Left renal pelvis (tissue), 4 donors: ENCODE results near the gene SLC24A3. TPM values are rescaled to one million over a fixed set of nuclear protein-coding genes. Genes with fewer than 3 reads are reported as not detected.

Experiments used
- DNase-seq, 4 donors: peaks; one replicate each; pipeline ENCODE4 v3.0.0-alpha.2; 2013; ENCODE audit warnings: low read depth in 4 of 4, low spot score in 3 of 4
- polyA plus RNA-seq, 4 donors: library from polyadenylated mRNA; unstranded; fragments of 120-200 nt; gene quantifications; one replicate each; pipeline ENCODE4 v1.2.1, GENCODE V29; 2013; ENCODE audit not compliant: insufficient read length in 4 of 4

Gene SLC24A3
- polyA plus RNA-seq, 4 donors: 4.1 to 26.8 (median 6.0) TPM

- no peak for DNase-seq
Measured at GRCh38 chr20:19335916-19336315, 123.5 kb downstream of the SLC24A3 start.

GRCh38 chr20:19336631-19337030 is 124.2 kb downstream of the SLC24A3 start:
- DNase-seq: no peak

GRCh38 chr20:19338380-19338779 is 125.9 kb downstream of the SLC24A3 start:
- no peak for DNase-seq

GRCh38 chr20:19338960-19339359 is 126.5 kb downstream of the SLC24A3 start:
- DNase-seq: no peak

- DNase-seq: no peak
Measured at GRCh38 chr20:19341348-19342053, 129.1 kb downstream of the SLC24A3 start.

GRCh38 chr20:19344341-19344740 is 131.9 kb downstream of the SLC24A3 start:
- no peak for DNase-seq

GRCh38 chr20:19347943-19348456 is 135.6 kb downstream of the SLC24A3 start:
- no peak for DNase-seq

GRCh38 chr20:19348582-19348981 is 136.1 kb downstream of the SLC24A3 start:
- DNase-seq: no peak

- no peak for DNase-seq
Measured at GRCh38 chr20:19349879-19350278, 137.4 kb downstream of the SLC24A3 start.

- DNase-seq: no peak
Measured at GRCh38 chr20:19351542-19351941, 139.1 kb downstream of the SLC24A3 start.

- no peak for DNase-seq
Measured at GRCh38 chr20:19354950-19355349, 142.5 kb downstream of the SLC24A3 start.

GRCh38 chr20:19361790-19362189 is 149.3 kb downstream of the SLC24A3 start:
- no peak for DNase-seq

- DNase-seq: no peak
Measured at GRCh38 chr20:19363476-19363875, 151.0 kb downstream of the SLC24A3 start.

- no peak for DNase-seq
Measured at GRCh38 chr20:19367591-19367990, 155.1 kb downstream of the SLC24A3 start.

- DNase-seq: no peak
Measured at GRCh38 chr20:19368351-19368750, 155.9 kb downstream of the SLC24A3 start.

GRCh38 chr20:19370076-19371075 is 157.9 kb downstream of the SLC24A3 start:
- no peak for DNase-seq

GRCh38 chr20:19371112-19371511 is 158.7 kb downstream of the SLC24A3 start:
- no peak for DNase-seq

- DNase-seq: no peak
Measured at GRCh38 chr20:19374216-19374615, 161.8 kb downstream of the SLC24A3 start.

GRCh38 chr20:19375395-19375794 is 163.0 kb downstream of the SLC24A3 start:
- peak in 2 of 4 donors; percentile 37 to 38 for DNase-seq

GRCh38 chr20:19375801-19376200 is 163.4 kb downstream of the SLC24A3 start:
- no peak for DNase-seq

- no peak for DNase-seq
Measured at GRCh38 chr20:19376451-19377229, 164.2 kb downstream of the SLC24A3 start.
